Activated CD4-positive, CD25-positive, alpha-beta regulatory T cell (primary cell): Measurements from ENCODE around the gene DAO.

Experiments used
- DNase-seq, 4 experiments: peaks; one replicate each; lab custom pipeline; 2025; lab: John Stamatoyannopoulos, UW

The DAO gene

DNA sequence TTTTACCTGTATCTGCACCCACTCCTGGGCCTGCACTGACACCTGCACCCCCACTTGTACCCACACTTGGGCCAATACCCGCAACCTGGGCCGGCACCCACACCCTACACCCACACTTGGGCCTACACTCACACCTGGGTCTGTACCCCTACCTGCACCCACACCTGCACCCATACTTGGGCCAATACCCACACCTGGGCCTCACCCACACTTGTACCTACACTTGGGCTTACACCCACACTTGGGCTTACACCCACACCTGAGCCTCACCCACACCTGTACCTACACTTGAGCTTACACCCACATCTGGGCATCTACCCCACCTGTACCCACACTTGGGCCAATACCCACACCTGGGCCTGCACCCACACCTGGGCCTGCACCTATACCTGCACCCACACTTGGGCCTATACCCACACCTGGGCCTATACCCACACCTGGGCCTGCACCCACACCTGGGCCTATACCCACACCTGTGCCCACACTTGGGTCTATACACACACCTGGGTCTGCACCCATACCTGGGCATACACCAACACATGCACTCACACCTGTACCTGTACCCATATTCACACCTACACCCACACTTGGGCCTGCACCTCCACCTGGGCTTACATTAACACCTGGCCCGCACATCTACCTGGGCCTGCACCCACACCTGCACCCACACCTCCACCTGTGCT lies 39.2 kb downstream of the DAO start:
- DNase-seq: no peak

DNA sequence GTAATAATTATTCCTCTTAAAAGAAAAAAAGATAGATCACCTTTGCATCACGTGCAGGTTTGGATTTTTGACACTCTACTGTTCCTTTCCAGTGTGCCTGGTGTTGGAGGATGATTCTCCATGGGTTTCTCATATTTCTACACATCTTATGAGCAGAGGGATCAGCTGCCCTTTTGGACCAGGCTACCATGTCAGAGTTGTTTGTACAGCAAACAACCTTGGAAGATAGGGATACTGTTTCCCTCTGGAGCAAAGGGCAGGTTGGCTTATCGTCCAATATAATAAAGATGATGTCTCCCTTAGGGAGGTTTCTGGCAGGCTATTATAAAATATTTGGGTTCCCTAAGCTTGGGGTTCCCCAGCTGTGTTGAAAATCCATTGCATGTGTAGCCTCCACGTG lies 42.1 kb downstream of the DAO start:
- no peak for DNase-seq

DNA sequence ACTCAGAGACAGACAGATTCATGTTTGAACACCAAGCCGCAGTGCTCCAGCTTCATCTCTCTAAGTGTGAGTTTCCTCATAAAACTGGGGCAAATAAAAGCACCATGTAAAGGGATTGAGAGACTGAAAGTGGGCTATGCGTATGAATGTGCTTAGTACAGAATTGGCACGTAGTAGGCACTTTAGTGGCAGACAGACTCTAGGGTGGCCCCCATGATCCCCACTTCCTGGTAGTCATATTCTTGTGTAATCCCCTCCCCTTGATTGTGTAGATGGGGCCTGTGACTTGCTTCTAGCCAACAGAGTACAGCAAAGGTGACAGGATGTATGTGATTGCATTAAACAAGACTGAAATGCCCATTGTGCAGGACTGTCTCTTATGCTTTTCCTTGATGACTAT lies 43.0 kb downstream of the DAO start:
- DNase-seq: no peak

DNA sequence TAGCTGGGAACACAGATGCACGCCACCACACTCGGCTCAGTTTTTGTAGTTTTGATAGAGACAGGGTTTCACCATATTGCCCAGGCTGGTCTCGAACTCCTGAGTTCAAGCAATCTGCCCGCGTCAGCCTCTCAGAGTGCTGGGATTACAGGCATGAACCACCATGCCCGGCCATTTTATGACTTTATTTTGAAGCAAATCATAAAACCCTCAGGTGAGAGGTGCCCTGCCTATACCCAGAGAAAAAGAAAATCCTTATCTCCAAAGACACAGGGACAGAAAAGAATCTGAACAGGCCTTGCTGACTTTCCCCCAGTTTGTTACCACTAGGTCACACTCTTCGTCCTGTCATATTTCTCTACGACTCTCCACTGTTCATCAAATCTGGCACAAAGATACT lies 48.8 kb downstream of the DAO start:
- DNase-seq: no peak

DNA sequence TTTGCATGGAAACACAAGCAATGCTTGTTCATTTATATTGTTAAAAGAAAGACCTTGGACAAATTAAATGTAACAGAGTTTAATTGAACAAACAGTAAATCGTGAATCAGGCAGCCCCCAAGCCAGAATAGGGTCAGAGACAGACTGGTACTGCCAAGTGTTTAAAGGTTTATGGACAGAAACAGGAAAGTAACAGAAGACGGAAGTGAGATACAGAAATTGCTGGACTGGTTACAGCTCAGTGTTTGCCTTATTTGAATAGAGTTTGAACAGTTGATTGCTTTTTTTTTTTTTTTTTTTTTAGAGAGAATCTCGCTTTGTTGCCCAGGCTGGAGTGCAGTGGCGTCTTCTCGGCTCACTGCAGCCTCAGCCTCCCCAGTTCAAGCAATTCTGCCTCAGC lies 50.3 kb downstream of the DAO start:
- no peak for DNase-seq

GRCh38 chr12:108930756-108931155 lies 50.9 kb downstream of the DAO start:
- DNase-seq: no peak

- DNase-seq: no peak
These were observed 54.1 kb downstream of the DAO start for GRCh38 chr12:108933949-108934348.

DNA sequence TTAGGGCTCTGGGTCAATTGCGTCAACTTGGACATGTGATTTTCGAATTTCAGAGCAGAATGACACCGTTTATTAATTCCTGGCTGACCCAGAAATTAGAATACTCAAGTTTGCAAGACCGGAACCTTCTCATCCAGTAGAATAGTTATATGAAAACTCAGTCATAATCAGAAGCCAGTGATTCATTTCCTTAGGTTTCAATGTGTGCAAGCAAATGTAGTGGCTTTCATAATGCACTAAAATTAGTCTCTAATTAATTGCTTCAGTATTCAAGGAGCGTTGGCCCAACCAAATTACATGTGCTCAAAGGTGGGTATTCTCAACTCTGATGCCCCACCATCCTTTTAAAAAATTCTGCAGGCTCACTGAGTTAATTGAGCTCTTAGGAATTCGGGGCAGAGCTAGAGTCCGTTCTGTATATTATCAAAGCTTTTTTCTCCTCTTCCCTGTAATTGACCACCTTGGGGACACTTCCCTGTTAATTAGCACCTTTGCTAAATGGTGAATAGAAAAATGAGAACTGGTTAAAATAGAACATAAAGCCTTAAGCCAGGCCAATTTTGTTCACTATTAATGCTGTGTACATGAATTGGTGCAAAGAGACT lies 55.4 kb downstream of the DAO start:
- no peak for DNase-seq

DNA sequence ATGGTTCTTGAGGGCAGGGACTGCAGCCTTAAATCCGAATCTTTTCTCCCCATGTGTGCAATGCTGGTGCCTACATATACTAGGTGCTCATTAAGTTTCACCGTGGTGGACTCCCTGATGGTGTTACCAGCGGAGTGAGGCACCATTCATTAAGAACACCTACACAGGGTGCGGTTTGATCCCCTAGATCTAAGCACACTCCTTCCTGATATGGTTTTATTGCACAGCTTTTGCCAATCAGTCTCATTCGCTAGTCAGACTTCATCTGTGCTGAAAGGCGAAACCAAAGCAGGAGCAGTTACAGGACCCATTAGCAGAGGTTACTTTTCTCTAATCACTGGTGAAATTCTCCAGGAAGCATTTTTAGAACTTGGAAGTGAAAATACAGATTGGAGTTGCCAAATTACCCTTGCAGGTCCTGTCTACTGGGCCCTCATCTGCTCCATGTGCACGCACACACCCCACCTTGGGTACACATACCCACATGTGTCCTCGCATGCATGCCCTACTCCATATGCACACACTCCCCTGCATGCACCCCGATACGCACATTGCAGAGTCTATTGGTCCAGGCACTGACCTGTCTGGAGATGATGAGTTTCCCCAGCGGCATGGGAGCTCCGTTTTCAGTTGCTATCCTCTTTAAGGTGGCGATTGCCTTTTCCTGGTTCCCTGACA lies 58.5 kb downstream of the DAO start:
- DNase-seq: no peak

DNA sequence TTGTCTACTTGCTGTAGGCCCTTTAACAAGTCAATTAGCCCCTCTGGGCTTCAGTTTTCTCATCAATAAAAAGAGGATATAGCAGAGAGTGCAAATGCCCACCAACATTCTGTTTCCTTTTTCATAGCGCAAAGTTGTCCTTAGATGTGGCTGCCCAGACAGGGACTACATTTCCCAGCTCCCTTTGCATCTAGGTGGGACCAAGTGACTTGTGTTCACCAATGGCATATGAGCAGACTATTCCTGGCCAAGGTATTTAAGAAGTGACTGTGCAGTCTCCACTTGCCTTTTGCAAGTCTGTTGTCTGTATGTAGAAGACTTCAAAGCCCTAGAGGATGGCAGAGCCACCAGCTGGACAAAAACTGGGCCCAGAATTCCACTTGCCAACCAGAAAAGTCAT lies 59.7 kb downstream of the DAO start:
- DNase-seq: no peak

DNA sequence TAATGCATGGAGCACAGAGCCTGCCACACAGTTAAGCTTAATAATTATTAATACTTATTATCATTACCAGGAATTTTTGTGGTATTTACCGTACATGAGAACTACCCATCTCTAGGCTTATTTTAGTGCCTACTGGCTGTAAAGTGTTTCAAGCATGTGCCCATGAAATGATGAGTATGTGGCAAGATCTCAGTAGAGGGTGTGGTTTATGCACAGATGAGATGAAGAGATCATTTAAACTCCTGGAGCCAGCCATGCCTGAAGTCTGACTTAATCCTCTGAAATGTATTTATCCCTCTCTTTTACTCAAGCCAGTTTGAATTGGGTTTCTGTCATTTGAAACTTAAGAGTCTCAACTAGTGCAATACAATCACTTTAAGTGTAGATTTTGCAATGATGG lies 60.2 kb downstream of the DAO start:
- no peak for DNase-seq

DNA sequence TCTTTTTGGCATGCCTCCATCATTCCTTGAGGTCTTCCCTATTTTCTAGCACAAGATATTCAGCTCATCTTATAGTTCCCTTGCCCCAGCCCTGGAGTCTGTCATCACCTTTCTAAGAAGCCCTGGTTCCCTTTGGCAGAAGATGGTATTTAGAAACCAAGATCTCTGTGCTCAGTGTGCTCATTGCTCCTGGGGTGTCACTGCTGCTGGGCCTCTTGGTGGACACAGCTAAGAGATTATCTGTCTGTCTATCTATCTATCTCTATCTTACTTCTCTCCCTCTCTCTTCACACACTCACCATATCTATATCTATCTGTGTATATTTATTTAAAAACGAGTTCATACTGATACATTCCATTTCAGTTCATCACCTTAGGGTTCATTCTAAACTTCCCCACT lies 67.2 kb downstream of the DAO start:
- no peak for DNase-seq

DNA sequence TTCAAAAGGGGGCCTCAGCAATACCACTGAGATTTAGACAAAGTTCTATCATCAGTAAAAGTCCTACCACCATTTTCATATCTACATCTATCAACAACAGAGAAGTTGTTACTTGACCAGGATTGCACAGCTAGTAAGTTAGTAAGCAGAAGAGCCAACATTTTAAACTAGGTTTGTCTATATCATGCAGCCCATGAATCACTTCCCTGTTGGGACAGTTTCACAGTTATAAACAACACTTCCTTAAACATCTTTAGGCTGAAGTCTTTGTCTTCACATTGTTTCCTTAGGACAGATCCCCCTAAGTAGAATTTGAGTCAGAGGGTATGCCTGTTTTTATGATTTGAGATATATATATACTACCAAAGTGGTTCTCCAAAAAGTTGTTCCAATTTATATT lies 68.5 kb downstream of the DAO start:
- DNase-seq: no peak

GRCh38 chr12:108949976-108950375 lies 70.1 kb downstream of the DAO start:
- no peak for DNase-seq
